SHP77 (cell line): ENCODE measurements around the gene KSR2.
"Not testable (repeated sequence)": the region's sequence is repeated elsewhere in the genome, so short reads cannot be mapped to it uniquely, and the experiment has no call there.

ENCODE experiments used
- DNase-seq, 2 experiments: peaks; one replicate each; lab custom pipeline; 2025; lab: John Stamatoyannopoulos, UW

Gene KSR2

DNA sequence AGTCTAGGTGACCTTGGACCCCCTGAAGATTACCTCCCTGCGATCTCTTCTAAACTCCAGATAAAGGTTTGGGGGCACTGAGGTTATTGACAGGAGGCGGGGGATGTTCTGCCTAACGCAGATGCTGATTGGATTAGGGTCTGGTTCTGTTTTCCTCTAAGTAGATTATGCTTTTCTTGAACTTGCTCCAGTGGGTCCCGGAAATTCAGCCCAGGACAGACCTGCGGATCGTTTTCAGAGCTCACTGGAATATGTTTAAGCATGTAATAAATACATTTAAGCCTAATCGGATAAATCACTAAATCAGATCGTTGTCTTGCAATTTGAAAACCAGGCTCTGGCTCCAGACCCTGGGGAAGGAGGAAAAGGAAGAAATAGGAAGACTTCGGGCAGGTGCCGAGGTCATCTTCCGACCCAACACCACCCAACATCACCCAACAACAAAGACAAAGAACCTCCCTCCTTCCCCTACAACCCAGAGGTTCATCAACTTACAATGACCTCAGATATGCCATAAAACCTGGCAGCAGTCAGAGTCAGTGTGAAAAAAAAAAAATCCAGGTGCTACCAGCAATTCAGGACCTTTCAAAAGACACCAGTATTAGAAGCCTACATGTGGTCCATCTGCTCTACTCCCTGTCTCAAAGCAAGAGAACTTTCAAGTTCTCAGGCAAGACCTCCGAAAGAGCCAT is 148.4 kb downstream of the KSR2 start:
- no peak for DNase-seq

DNA sequence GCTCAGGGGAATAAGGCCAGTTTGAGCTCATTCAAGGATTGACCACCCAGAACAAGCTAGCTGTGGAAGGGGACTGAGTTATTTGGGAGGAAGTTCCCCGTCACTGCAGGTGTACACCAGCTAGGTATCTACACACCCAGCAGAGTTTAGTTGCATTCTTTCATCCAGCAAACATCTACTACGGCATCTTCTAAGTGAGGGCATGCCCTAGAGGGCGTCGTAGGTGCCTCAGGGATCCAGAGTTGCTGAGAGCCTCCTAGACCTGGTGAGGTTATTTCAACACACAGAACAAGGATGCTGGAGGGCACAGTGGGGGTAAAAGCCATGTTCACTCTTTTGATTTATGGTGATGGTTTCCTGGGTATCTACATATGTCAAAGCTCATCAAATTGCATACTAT is 149.6 kb downstream of the KSR2 start:
- no peak for DNase-seq

DNA sequence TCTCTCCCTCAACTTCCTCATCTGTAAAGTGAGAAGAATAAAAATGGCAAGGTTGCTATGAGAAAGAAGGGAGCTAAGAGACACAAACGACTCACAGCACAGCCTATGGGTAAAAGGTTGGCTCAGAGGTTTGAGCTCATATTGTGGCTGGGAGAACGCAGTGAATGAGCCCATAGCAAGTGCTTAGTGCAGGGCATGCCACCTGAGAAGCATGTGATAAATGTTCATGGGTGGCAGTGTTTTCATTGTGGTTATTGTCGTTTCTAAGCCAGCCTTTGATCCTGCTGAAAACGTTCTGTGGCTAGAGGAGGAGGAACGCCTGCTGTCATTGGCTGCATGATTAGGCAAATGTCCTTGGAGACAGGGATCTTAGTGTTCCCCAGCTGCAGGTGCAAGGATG is 150.4 kb downstream of the KSR2 start:
- DNase-seq = no peak

DNA sequence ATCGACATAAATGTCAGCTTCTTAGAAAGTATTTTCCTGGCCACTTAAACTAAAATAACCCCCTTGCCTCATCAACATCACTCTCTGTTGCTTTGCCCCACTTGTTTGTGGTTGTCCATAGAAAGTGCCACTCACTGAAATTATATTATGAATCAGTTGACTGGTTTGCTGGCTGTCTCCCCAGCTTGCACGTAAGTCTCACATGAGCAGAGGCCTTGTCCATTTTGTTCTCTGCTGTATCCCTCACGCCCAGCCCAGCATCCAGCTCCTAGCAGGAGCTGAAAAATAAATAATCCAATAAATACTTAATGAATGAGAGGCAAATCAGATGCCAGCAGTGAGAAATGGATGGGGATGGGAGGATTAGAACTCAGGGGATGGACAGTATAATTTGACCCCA is 159.3 kb downstream of the KSR2 start:
- DNase-seq = no peak

DNA sequence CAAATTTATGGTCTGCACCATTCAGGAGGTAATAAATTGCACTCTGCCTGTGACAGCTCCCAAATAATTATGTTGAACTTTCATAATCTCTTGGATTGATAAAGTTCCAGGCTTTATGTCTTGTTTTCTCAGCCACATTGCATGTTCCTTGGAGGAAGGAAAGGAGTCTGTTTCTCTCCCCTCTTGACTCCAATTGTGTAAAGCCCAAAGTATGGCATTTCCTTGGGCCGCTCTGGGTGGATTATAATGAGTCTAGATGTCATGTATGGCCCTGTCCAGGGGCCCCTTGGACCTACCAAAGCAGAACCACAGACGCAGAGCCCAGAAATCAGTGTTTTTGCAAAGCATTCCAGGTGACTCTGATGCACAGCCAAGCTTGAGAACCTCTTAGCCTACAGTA is 160.8 kb downstream of the KSR2 start:
- DNase-seq = no peak

DNA sequence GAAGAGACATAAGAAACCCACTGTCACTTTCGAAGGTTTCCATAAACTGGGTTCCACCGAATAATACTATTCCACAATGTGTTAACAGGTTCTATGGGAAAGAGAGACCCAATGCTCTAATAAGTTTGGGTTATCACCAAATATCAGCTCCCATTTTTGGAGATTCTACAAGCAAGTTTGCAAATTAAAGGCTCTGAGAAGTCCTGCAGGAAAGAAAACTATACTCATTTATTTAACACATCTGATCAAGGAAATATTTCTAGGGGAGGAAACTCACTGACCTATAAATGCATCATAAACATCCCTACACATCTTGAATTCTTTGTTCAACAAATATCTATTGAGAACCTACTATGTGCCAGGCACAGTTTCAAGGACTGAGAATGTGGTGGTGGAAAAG is 161.4 kb downstream of the KSR2 start:
- DNase-seq = no peak

DNA sequence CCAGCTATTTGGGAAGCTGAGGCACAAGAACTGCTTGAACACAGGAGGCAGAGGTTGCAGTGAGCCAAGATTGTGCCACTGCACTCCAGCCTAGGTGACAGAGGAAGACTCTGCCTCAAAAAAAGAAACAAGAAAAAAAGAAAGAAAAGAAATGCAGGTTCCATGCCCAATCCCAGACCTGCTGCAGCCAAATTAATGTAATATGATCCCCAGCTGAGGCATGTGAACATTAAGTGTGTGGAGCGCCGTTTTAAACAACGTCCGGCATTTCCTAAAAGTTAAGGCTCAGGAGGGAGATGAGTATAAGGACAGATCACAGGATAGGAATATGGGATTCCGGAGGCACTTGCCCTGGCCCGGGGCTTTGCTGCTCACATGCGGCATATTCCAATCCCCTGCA is 162.9 kb downstream of the KSR2 start:
- DNase-seq = no peak

DNA sequence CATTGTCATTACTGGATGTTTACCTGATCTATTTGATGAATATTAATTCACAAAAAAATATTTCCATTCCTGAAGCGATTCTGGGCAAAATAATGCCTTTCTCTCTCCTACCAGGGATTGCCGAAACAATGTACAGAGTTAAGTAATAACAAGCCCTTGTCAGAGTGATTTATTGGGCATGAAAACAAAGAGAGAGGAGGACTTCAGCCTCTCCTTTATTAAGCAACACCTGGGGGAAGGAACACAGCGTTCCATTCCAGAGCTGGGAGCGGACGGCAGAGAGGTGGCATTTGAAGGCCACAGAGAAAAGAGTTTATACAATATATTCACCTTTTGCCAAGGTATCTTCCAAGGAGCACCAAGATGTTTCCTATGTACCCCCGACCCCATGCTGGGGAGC is 165.8 kb downstream of the KSR2 start:
- DNase-seq = no peak

DNA sequence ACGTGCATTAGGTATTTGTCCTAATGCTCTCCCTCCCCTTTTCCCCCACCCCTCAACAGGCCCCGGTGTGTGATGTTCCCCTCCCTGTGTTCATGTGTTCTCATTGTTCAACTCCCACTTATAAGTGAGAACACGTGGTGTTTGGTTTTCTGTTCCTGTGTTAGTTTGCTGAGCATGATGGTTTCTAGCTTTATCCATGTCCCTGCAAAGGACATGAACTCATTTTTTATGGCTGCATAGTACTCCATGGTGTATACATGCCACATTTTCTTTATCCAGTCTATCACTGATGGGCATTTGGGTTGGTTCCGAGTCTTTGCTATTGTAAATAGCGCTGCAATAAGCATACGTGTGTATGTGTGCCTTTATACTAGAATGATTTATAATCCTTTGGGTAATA is 168.1 kb downstream of the KSR2 start:
- DNase-seq = not testable (repeated sequence)

DNA sequence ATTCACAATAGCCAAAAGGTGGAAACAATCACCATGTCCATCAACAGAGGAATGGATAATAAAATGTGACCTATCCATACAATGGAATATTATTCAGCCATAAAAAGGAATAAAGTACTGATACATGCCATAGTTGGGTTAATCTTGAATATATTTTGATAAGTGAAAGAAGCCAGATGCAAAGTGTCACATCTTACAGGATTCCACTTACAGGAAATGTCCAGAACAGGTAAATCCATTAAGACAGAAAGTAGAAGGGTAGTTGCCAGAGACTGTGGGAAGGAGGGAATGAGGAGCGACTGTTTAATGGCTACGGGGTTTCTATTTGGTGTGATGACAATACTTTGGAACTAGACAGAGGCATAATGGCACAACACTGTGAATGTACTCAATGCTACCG is 171.6 kb downstream of the KSR2 start:
- no peak for DNase-seq

DNA sequence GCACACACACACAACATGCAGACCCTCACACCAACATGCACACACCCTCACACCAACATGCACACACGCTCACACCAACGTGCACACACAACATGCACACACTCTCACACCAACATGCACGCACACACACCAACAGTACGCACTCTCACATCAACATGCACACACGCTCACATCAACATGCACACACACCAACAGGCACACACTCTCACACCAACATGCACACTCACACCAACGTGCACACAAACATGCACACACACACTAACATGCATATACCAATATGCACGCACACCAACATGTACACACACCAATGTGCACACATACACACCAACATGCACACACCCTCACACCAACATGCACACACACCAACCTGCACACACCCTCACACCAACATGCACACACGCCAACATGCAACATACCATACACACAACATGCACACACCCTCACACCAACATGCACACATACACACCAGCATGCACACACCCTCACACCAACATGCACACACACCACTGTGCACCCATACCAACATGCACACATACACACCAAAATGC is 175.8 kb downstream of the KSR2 start:
- DNase-seq = no peak

DNA sequence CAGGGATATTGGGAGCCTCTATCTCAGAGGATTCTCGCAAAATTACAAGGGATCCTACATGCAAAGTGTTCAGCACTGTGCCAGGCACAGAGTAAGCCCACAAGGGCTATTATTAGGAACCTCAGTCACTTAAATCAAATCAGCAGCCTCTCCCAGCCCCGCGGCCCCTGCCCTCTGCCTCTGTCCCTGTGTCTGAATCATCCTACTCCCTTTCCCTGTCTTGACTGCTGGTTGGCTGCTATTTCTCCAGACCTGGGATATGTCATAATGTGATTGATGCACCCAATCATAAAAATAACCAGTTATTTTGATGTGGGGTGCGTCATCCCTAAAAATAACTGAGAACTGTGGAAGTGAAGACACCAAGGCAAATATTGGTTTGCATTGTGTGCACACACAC is 176.3 kb downstream of the KSR2 start:
- no peak for DNase-seq

DNA sequence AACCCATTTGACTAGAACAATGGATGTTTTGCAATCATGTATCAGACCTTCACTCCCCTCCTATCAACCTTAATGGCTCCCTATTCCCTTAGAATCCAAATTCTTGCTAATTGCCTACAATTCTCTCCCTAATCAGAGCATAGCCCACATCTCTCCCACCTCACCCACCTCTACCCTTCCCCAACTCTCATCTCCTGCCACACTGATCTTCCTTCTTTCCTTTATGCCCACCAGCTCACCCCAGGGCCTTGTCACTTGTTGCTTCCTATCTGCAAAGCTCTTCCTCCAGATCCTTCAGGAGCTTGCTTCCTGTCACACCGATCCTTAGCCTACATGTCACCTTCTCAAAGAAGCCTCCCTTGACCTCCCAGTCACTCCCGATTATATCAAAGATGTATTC is 177.8 kb downstream of the KSR2 start:
- DNase-seq = no peak

DNA sequence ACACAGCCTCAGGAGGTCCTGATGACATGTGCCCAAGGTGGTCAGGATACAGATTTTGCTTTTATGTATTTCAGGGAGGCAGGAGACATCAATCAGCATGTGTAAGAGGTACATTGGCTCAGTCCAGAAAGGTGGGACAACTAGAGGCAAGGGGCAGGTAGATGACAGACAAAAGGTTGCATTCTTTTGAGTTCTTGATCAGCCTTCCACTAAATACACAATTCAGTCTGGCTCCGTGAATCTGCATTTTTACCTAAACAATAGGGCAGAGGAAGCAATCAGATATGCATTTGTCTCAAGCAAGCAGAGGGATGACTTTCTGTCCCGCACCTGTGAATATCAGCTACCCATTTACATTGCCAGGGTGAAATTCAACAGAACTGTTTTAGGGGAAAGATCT is 178.6 kb downstream of the KSR2 start:
- DNase-seq = no peak

DNA sequence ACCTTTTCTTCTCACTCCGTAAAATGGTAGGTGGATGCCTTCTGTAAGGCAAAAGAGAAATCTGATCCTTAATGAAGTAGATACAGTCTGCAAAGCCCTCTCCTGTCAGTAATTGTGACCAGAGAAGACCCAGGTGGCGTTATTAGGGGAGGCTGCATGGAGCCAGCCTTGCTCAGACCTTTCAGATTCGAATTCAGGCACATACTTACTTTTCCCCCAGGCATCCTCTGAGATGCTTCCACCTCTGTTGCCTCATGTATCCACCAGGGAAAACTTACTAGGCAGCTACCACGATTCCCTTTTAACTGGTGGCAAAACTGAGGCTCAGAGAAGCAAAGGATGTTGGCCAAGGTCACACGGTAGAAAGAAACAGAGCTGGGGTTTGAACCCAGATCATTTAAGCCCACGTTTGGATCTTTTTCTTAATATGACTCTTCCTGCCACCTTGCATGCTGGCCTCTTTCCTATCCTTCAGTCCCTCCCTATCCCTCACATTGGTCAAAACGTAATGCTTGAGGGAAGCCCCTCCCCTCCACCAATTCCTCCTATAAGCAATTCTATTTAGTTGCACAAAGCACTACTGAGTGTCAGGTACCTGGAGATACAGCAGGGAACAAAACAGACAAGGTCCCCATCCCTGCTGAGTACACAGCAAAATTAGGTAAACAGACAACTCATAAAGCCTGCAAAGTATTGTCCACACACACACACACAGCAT is 179.4 kb downstream of the KSR2 start:
- DNase-seq = no peak

DNA sequence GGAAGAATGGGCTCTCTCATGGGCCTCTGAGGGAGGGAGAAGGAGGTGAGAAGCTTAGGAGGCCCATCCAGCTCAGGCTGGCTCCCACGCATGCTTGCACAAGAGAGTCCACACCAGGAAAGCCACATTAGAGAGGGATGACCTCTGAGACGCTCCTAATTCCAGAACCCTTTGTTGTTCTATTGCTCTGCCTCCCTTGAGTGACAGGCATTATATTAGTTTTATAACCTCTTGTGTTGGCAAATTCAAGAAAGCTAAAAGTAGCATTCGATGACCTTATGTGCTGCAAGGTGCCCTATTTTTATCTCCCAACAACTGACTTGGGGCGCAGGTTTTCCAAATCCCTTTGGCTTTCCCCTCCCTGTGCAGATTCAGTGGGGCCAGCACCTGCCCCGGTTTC is 190.1 kb downstream of the KSR2 start:
- no peak for DNase-seq

DNA sequence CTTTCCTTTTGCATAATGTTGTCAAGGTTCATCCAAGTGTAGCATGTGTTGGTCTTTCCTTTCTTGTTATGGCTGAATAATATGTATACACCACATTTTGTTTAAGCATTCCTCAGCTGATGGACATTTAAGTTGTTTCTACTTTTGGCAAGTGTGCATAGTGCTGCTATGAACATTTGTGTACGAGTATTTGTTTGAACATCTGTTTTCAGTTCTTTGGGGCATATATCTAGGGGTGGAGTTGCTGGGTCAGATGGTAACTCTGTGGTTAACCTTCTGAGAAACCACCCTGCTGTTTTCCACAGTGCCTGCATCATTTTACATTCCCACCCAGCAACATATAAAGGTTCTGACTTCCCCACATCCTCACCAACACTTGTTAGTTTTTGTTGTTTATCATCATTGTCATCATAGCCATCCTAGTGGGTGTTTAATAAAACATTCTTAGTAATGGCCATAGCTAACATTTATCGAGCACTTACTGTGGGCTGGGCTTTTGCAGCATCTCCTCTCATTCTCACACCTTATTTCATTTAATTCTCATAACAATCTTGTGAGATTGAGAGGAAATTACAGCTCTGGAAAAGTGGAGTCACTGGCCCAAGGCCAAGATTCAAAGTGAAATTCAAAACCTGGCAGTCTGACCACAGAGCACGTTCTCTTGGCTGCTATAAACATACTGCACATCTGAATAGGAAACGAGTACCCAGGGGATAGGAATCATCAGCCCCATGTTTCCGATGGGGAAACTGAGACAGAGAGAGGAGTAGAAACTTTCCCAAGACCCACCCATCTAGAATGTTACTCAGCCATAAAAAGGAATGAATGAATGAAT is 193.6 kb downstream of the KSR2 start:
- DNase-seq = no peak

DNA sequence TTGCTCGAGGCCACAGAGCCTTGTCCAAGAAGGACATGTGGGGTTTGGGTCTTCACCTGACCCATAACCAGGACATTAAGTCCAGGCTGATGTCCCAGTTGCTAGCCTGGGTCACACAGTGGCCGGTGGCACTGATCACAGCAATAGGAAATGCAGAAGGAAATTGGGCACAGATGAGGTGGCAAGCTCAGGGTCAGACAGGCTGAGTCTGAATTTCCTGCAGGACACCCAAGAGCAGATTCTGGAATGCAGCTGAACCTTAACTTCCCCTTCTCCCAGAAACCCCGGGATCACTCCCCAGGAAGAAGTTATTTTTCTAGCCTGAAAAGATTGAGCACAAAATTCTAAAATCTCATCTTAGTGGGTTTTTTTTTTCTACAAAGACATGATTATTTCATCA is 199.9 kb downstream of the KSR2 start:
- no peak for DNase-seq

DNA sequence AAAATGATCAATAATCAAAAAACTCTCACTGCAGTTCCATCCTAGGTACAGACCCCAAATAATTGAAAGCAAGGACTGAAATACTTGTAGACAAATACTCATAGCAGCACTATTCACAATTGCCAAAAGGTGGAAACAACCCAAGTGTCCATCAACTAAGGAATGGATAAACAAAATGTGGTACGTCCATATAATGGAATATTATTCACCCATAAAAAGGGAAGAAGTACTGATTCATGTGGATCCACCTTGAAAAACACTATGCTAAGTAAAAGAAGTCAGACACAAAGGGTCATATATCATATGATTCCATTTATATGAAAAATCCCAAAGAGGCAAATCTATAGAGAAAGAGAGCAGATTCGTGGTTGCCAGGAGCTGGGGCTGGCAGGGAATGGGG is 202.8 kb downstream of the KSR2 start:
- DNase-seq = no peak

DNA sequence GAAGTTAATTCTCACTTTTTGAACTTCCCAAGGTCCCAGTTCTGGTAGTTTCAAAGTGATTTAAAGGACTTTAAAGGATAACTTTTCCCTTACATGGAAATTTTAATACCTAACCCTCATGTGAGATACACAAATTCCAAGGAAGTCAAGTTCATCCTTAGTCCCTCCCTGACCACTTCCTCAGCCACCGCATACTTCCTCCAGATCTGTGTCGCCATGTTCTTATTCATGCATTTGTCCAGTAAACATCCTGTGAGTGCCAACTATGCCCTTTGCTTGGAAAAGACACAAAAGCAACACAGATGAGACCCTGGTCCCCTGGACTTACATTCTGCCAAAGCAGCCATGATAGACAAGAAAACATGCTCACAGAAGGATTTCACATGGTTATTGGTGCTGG is 206.6 kb downstream of the KSR2 start:
- no peak for DNase-seq

DNA sequence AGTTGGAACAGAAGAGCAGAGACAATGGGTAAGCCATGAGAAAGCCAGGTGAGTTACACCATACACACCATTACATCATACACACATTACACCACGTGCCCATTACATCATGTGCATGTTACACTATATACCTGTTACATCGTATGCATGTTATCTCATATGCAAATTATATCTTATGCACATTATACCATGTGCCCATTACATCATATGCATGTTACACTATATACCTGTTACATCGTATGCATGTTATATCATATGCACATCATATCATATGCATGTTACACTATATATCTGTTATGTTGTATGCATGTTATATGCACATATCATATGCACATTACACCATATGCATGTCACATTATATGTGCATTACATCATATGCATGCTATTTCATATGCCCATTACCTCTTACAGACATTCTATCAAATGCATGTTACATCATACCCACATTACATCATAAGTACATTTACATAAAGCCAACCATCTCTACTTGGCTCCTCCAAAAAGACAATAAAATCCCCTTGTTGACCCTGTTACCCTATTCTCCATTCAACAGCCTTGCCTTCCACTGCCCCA is 207.2 kb downstream of the KSR2 start:
- no peak for DNase-seq

DNA sequence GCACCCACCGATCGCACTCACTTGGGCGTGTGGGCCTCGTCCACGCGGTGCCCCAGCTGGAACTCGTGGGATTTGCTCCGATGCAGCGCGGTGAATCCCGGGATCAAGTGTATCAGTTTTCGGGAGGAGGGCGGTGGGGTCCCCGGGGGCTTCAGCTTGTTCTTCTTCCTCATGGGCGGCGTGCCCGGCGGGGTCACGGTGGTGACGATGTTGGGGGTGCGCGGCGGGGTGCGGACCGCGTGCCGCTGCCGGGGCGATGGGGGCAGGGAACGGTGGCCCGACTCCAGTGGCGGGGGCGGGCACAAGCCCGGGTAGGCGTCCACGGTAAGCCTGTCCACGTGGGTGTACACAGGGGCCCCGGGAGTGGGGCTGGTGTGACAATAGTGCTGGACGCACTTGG is 207.8 kb downstream of the KSR2 start:
- no peak for DNase-seq

DNA sequence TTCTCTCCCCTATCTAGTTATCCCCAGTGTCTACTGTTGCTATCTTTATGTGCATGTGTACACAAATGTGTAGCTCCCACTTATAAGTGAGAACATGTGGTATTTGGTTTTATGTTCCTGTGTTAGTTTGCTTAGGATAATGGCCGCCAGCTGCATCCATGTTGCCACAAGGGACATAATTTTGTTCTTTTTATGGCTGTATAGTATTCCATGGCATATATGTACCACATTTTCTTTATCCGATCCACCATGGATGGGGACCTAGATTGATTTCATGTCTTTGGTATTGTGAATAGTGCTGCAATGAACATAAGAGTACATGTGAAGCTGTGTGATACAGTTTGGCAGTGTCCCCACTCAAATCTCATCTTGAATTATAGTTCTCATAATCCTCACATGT is 218.1 kb downstream of the KSR2 start:
- DNase-seq = no peak
